Measurements from ENCODE around the gene ARGFX.
"Not testable (repeated sequence)": the region's sequence is repeated elsewhere in the genome, so short reads cannot be mapped to it uniquely, and the experiment has no call there.

DNA sequence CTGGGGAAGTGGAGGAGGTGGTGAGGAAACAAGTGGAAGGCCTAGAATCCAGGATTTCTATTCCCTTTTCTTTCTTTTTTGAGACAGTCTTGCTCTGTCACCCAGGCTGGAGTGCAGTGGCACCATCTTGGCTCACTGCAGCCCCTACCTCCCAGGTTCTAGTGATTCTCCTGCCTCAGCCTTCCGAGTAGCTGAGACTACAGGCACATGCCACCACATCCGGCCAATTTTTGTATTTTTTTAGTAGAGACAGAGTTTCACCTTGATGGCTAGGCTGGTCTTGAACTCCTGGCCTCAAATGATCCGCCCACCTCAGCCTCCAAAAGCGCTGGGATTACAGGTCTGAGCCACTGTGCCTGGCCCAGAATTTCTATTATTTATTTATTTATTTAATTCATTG is 26.1 kb downstream of the ARGFX start:
- TF ChIP-seq ZNF211 (tag by site-specific recombination; IDR thresholded peaks at IDR 0.05; ENCODE audit: low read depth); ZNF19 (tag by site-specific recombination; IDR thresholded peaks at IDR 0.05; ENCODE audit: low read depth); ZNF747 (tag by site-specific recombination; IDR thresholded peaks at IDR 0.05); ZSCAN30 (tag by site-specific recombination; IDR thresholded peaks at IDR 0.05); YY1 (tag by site-specific recombination; IDR thresholded peaks at IDR 0.05); KLF9 (tag by site-specific recombination; IDR thresholded peaks at IDR 0.05; ENCODE audit: low read depth); ZNF274 (IDR thresholded peaks at IDR 0.05; ENCODE audit: low read length); ZNF274 (tag by site-specific recombination; IDR thresholded peaks at IDR 0.05; ENCODE audit: borderline replicate concordance); KLF1 (tag by site-specific recombination; IDR thresholded peaks at IDR 0.05); GLI2 (tag by site-specific recombination; IDR thresholded peaks at IDR 0.05; ENCODE audit: borderline replicate concordance, low read depth); FEZF1 (tag by site-specific recombination; IDR thresholded peaks at IDR 0.05): not testable (repeated sequence)
- TF ChIP-seq, protein P1, sequence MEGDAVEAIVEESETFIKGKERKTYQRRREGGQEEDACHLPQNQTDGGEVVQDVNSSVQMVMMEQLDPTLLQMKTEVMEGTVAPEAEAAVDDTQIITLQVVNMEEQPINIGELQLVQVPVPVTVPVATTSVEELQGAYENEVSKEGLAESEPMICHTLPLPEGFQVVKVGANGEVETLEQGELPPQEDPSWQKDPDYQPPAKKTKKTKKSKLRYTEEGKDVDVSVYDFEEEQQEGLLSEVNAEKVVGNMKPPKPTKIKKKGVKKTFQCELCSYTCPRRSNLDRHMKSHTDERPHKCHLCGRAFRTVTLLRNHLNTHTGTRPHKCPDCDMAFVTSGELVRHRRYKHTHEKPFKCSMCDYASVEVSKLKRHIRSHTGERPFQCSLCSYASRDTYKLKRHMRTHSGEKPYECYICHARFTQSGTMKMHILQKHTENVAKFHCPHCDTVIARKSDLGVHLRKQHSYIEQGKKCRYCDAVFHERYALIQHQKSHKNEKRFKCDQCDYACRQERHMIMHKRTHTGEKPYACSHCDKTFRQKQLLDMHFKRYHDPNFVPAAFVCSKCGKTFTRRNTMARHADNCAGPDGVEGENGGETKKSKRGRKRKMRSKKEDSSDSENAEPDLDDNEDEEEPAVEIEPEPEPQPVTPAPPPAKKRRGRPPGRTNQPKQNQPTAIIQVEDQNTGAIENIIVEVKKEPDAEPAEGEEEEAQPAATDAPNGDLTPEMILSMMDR (tag by site-specific recombination; IDR thresholded peaks at IDR 0.05) = not testable (repeated sequence)
- TF ChIP-seq, protein P2, sequence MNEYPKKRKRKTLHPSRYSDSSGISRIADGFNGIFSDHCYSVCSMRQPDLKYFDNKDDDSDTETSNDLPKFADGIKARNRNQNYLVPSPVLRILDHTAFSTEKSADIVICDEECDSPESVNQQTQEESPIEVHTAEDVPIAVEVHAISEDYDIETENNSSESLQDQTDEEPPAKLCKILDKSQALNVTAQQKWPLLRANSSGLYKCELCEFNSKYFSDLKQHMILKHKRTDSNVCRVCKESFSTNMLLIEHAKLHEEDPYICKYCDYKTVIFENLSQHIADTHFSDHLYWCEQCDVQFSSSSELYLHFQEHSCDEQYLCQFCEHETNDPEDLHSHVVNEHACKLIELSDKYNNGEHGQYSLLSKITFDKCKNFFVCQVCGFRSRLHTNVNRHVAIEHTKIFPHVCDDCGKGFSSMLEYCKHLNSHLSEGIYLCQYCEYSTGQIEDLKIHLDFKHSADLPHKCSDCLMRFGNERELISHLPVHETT (tag by site-specific recombination; IDR thresholded peaks at IDR 0.05) = not testable (repeated sequence)
- TF ChIP-seq, protein P3, sequence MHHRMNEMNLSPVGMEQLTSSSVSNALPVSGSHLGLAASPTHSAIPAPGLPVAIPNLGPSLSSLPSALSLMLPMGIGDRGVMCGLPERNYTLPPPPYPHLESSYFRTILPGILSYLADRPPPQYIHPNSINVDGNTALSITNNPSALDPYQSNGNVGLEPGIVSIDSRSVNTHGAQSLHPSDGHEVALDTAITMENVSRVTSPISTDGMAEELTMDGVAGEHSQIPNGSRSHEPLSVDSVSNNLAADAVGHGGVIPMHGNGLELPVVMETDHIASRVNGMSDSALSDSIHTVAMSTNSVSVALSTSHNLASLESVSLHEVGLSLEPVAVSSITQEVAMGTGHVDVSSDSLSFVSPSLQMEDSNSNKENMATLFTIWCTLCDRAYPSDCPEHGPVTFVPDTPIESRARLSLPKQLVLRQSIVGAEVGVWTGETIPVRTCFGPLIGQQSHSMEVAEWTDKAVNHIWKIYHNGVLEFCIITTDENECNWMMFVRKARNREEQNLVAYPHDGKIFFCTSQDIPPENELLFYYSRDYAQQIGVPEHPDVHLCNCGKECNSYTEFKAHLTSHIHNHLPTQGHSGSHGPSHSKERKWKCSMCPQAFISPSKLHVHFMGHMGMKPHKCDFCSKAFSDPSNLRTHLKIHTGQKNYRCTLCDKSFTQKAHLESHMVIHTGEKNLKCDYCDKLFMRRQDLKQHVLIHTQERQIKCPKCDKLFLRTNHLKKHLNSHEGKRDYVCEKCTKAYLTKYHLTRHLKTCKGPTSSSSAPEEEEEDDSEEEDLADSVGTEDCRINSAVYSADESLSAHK (tag by site-specific recombination; IDR thresholded peaks at IDR 0.05) = not testable (repeated sequence)
